NT2/D1 (cell line): Measurements from ENCODE around the gene OR5AL1.
"Not testable (repeated sequence)": the region's sequence is repeated elsewhere in the genome, so short reads cannot be mapped to it uniquely, and the experiment has no call there.

ENCODE experiments used
- SUZ12 ChIP-seq: IDR thresholded peaks from 2 replicates; pipeline ENCODE4 v1.6.1; 2011; ENCODE audit not compliant: insufficient read length, insufficient read depth; ENCODE audit errors: extremely low read depth
- YY1 ChIP-seq: IDR thresholded peaks from 2 replicates; pipeline ENCODE4 v1.6.1; 2011; ENCODE audit not compliant: insufficient read length, insufficient read depth
- ZNF274 ChIP-seq: IDR thresholded peaks from 2 replicates; pipeline ENCODE4 v1.6.1; 2011; ENCODE audit warnings: mild to moderate bottlenecking, low read depth, low read length

DNA sequence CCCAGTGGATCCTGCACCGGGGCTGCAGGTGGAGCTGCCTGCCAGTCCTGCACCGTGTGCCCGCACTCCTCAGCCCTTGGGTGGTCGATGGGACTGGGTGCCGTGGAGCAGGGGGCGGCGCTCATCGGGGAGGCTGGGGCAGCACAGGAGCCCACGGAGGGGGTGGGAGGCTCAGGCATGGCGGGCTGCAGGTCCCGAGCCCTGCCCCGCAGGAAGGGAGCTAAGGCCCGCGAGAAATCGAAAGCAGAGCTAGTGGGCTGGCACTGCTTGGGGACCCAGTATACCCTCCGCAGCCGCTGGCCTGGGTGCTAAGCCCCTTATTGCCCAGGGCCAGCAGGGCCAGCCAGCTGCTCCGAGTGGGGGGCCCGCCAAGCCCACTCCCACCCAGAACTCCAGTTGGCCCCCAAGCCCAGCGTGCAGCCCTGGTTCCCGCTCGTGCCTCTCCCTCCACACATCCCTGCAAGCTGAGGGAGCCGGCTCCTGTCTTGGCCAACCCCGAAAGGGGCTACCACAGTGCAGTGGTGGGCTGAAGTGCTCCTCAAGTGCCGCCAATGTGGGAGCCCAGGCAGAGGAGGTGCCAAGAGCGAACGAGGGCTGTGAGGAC, 10.5 kb upstream of the OR5AL1 start:
- TF ChIP-seq SUZ12, YY1, ZNF274: not testable (repeated sequence)
